ENCODE measurements around the gene SLC47A1.
"Not testable (repeated sequence)": the region's sequence is repeated elsewhere in the genome, so short reads cannot be mapped to it uniquely, and the experiment has no call there.

DNA sequence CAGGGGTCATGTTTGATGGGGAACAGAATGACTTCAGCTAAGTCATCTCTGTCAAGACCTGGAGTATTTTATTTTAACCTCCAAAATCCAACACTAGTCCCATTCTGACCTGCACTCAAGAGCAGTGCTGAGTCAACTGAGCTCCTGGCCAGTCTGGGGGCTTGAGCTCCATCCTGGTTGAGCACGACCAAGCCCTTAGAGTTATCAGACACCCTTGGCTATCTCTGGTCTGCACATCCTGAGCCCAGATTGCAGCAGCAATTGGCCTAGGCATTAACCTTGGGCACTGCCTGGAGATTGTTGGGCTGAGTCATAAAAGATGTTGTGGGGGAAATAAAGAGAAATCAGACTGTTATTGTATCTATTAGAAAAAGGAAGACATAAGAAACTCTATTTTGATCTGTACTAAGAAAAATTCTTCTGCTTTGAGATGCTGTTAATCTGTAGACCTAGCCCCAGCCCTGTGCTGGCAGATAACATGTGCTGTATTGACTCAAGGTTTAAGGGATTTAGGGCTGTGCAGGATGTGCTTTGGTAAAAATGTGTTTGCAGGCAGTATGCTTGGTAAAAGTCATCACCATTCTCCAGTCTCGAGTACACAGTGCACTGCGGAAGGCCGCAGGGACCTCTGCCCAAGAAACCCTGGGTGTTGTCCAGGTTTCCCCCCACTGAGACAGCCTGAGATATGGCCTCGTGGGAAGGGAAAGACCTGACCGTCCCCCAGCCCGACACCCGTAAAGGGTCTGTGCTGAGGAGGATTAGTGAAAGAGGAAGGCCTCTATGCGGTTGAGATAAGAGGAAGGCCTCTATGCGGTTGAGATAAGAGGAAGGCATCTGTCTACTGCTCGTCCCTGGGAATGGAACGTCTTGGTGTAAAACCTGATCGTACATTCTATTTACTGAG lies 14.0 kb upstream of the SLC47A1 start:
- TF ChIP-seq CTCF (IDR thresholded peaks at IDR 0.05; ENCODE audit: control extremely low read depth in 1 of 3, insufficient read depth in 1 of 3, low read depth in 1 of 3, low read length in 3 of 3); FOSL1 (IDR thresholded peaks at IDR 0.05; ENCODE audit: insufficient read depth, low read depth, low read length); EZH2 (IDR thresholded peaks at IDR 0.05; ENCODE audit: low read depth, low read length, severe bottlenecking); TAF1 (IDR thresholded peaks at IDR 0.05; ENCODE audit: low read depth, low read length); ATF2 (IDR thresholded peaks at IDR 0.05; ENCODE audit: low read length); SUZ12 (IDR thresholded peaks at IDR 0.05; ENCODE audit: low read length); PHF8 (conservative IDR thresholded peaks at IDR 0.05; ENCODE audit: low read depth, low read length); CREB1 (IDR thresholded peaks at IDR 0.05); RAD21 (IDR thresholded peaks at IDR 0.05 in 1 of 2, conservative IDR thresholded peaks at IDR 0.05 in 1 of 2; ENCODE audit: low read depth in 2 of 2, low read length in 2 of 2); USF2 (IDR thresholded peaks at IDR 0.05; ENCODE audit: low read length); RBBP5 (IDR thresholded peaks at IDR 0.05; ENCODE audit: borderline replicate concordance, low read depth, low read length); KDM1A (IDR thresholded peaks at IDR 0.05; ENCODE audit: borderline replicate concordance, low read length); EP300 (IDR thresholded peaks at IDR 0.05; ENCODE audit: borderline replicate concordance in 1 of 2, low read depth in 2 of 2, low read length in 2 of 2); JUN (IDR thresholded peaks at IDR 0.05; ENCODE audit: low read depth, low read length): not testable (repeated sequence)

Data from H1 (cell line).